DND-41 (cell line): ENCODE data around the gene NPIPB9.
"Not testable (repeated sequence)": the region's sequence is repeated elsewhere in the genome, so short reads cannot be mapped to it uniquely, and the experiment has no call there.

Experiments
- EZH2 ChIP-seq: IDR thresholded peaks from 3 replicates; pipeline ENCODE4 v1.6.1; 2012; ENCODE audit warnings: borderline replicate concordance, low read depth, mild to moderate bottlenecking, moderate library complexity, low read length, inconsistent platforms; ENCODE audit not compliant: severe bottlenecking
- TF ChIP-seq, protein P1 (sequence below): IDR thresholded peaks from 2 replicates; pipeline ENCODE4 v1.5.1; 2012; ENCODE audit warnings: borderline replicate concordance, low read length, moderate library complexity, mild to moderate bottlenecking; ENCODE audit not compliant: poor library complexity, severe bottlenecking; ENCODE audit errors: extremely low read depth

DNA sequence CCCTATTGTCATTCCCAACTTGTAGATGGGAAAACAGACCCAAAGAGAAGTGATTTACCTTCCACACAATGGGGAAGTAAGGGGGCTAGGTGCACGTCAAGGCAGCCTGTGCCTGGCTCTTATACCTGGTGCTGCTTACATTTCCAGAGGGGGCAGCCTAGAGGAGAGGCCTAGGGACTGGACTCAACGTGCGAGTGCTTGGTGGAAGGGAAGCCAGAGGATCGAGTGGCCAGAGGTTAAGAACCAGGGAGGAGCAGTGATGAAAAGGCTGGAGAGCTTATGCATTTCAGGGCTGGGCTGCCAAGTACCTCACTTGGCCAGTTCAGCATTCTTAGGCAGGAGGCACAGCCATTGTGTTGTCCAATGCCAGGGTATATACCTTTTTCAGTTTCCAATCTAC lies 30.8 kb downstream of the NPIPB9 start:
- not testable (repeated sequence) for TF ChIP-seq EZH2
- TF ChIP-seq, protein P1, sequence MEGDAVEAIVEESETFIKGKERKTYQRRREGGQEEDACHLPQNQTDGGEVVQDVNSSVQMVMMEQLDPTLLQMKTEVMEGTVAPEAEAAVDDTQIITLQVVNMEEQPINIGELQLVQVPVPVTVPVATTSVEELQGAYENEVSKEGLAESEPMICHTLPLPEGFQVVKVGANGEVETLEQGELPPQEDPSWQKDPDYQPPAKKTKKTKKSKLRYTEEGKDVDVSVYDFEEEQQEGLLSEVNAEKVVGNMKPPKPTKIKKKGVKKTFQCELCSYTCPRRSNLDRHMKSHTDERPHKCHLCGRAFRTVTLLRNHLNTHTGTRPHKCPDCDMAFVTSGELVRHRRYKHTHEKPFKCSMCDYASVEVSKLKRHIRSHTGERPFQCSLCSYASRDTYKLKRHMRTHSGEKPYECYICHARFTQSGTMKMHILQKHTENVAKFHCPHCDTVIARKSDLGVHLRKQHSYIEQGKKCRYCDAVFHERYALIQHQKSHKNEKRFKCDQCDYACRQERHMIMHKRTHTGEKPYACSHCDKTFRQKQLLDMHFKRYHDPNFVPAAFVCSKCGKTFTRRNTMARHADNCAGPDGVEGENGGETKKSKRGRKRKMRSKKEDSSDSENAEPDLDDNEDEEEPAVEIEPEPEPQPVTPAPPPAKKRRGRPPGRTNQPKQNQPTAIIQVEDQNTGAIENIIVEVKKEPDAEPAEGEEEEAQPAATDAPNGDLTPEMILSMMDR = not testable (repeated sequence)
